WTC11 (cell line): ENCODE data around the gene SLC8A1.

ENCODE experiments used
- CREB1 ChIP-seq: sonication (generic); formaldehyde crosslinking; IDR thresholded peaks from 2 replicates; pipeline ENCODE4 v1.8.0; 2023; ENCODE audit warnings: mild to moderate bottlenecking, missing genetic modification reagents
- CREM ChIP-seq: sonication (generic); formaldehyde crosslinking; IDR thresholded peaks from 2 replicates; pipeline ENCODE4 v1.8.1; 2022; ENCODE audit warnings: mild to moderate bottlenecking, missing genetic modification reagents, moderate library complexity
- ESRRA ChIP-seq: sonication (generic); formaldehyde crosslinking; IDR thresholded peaks from 2 replicates; pipeline ENCODE4 v1.8.1; 2022; ENCODE audit warnings: mild to moderate bottlenecking, missing genetic modification reagents, borderline replicate concordance
- JUN ChIP-seq: sonication (generic); formaldehyde crosslinking; IDR thresholded peaks from 2 replicates; pipeline ENCODE4 v1.8.0; 2023; ENCODE audit warnings: mild to moderate bottlenecking, missing genetic modification reagents
- MAX ChIP-seq: sonication (generic); formaldehyde crosslinking; IDR thresholded peaks from 2 replicates; pipeline ENCODE4 v1.8.0; 2022; ENCODE audit warnings: mild to moderate bottlenecking, missing genetic modification reagents
- NFYB ChIP-seq: sonication (generic); formaldehyde crosslinking; conservative IDR thresholded peaks from 2 replicates; pipeline ENCODE4 v1.8.0; 2022; ENCODE audit warnings: low read depth, missing genetic modification reagents
- SP1 ChIP-seq: sonication (generic); formaldehyde crosslinking; conservative IDR thresholded peaks from 2 replicates; pipeline ENCODE4 v1.8.1; 2022; ENCODE audit warnings: missing genetic modification reagents
- ZNF232 ChIP-seq: sonication (generic); formaldehyde crosslinking; IDR thresholded peaks from 2 replicates; pipeline ENCODE4 v1.8.0; 2022; ENCODE audit warnings: mild to moderate bottlenecking, missing genetic modification reagents
- ZNF423 ChIP-seq: fragments of 250-450 bp; sonication (Bioruptor Pico); IDR thresholded peaks from 2 replicates; pipeline ENCODE4 v2.1.2; 2022; ENCODE audit warnings: mild to moderate bottlenecking, moderate library complexity
- TF ChIP-seq, protein P1 (sequence below): fragments of 200-600 bp; IDR thresholded peaks from 2 replicates; pipeline ENCODE4 v1.8.0; 2022; ENCODE audit warnings: antibody characterized with exemption
- TF ChIP-seq, protein P2 (sequence below): sonication (generic); formaldehyde crosslinking; IDR thresholded peaks from 2 replicates; pipeline ENCODE4 v1.8.1; 2023; ENCODE audit warnings: mild to moderate bottlenecking, moderate library complexity, missing genetic modification reagents
- TF ChIP-seq, protein P3 (sequence below): sonication (generic); formaldehyde crosslinking; IDR thresholded peaks from 2 replicates; pipeline ENCODE4 v1.8.1; 2022; ENCODE audit warnings: low read depth, mild to moderate bottlenecking, moderate library complexity, missing genetic modification reagents, borderline replicate concordance
- TF ChIP-seq, protein P4 (sequence below): sonication (generic); formaldehyde crosslinking; IDR thresholded peaks from 2 replicates; pipeline ENCODE4 v1.8.1; 2022; ENCODE audit warnings: mild to moderate bottlenecking, missing genetic modification reagents, moderate library complexity, borderline replicate concordance
- TF ChIP-seq, protein P5 (sequence below): sonication (generic); formaldehyde crosslinking; conservative IDR thresholded peaks from 2 replicates; pipeline ENCODE4 v1.8.1; 2022; ENCODE audit warnings: mild to moderate bottlenecking, missing genetic modification reagents

DNA sequence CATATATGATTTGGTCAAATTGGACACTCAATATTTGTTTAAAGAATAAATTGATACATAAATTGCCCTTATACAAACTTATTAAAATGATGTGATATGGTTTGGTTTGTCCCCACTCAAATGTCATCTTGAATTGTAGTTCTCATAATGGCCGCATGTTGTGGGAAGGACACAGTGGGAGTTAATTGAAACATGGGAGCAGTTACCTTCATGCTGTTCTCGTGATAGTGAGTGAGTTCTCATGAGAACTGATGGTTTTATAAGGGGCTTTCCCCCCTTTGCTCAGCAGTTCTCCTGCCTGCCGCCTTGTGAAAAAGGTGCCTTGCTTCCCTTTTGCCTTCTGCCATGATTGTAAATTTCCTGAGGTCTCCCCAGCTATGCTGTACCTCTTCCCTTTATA lies 34.0 kb upstream of the SLC8A1 start:
- TF ChIP-seq CREB1 (CRISPR knock-in tag) (no peak), NFYB (no peak), ZNF423 (no peak), SP1 (CRISPR knock-in tag) (no peak), JUN (CRISPR knock-in tag) (no peak), ESRRA (no peak), MAX (CRISPR knock-in tag) (no peak), CREM (CRISPR knock-in tag) (no peak), ZNF232 (CRISPR knock-in tag) (no peak)
- TF ChIP-seq, protein P1, sequence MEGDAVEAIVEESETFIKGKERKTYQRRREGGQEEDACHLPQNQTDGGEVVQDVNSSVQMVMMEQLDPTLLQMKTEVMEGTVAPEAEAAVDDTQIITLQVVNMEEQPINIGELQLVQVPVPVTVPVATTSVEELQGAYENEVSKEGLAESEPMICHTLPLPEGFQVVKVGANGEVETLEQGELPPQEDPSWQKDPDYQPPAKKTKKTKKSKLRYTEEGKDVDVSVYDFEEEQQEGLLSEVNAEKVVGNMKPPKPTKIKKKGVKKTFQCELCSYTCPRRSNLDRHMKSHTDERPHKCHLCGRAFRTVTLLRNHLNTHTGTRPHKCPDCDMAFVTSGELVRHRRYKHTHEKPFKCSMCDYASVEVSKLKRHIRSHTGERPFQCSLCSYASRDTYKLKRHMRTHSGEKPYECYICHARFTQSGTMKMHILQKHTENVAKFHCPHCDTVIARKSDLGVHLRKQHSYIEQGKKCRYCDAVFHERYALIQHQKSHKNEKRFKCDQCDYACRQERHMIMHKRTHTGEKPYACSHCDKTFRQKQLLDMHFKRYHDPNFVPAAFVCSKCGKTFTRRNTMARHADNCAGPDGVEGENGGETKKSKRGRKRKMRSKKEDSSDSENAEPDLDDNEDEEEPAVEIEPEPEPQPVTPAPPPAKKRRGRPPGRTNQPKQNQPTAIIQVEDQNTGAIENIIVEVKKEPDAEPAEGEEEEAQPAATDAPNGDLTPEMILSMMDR, result no peak
- TF ChIP-seq, protein P2, sequence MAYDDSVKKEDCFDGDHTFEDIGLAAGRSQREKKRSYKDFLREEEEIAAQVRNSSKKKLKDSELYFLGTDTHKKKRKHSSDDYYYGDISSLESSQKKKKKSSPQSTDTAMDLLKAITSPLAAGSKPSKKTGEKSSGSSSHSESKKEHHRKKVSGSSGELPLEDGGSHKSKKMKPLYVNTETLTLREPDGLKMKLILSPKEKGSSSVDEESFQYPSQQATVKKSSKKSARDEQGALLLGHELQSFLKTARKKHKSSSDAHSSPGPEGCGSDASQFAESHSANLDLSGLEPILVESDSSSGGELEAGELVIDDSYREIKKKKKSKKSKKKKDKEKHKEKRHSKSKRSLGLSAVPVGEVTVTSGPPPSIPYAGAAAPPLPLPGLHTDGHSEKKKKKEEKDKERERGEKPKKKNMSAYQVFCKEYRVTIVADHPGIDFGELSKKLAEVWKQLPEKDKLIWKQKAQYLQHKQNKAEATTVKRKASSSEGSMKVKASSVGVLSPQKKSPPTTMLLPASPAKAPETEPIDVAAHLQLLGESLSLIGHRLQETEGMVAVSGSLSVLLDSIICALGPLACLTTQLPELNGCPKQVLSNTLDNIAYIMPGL (CRISPR knock-in tag), result no peak
- TF ChIP-seq, protein P3, sequence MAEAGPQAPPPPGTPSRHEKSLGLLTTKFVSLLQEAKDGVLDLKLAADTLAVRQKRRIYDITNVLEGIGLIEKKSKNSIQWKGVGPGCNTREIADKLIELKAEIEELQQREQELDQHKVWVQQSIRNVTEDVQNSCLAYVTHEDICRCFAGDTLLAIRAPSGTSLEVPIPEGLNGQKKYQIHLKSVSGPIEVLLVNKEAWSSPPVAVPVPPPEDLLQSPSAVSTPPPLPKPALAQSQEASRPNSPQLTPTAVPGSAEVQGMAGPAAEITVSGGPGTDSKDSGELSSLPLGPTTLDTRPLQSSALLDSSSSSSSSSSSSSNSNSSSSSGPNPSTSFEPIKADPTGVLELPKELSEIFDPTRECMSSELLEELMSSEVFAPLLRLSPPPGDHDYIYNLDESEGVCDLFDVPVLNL (CRISPR knock-in tag), result no peak
- TF ChIP-seq, protein P4, sequence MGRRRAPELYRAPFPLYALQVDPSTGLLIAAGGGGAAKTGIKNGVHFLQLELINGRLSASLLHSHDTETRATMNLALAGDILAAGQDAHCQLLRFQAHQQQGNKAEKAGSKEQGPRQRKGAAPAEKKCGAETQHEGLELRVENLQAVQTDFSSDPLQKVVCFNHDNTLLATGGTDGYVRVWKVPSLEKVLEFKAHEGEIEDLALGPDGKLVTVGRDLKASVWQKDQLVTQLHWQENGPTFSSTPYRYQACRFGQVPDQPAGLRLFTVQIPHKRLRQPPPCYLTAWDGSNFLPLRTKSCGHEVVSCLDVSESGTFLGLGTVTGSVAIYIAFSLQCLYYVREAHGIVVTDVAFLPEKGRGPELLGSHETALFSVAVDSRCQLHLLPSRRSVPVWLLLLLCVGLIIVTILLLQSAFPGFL (CRISPR knock-in tag), result no peak
- TF ChIP-seq, protein P5, sequence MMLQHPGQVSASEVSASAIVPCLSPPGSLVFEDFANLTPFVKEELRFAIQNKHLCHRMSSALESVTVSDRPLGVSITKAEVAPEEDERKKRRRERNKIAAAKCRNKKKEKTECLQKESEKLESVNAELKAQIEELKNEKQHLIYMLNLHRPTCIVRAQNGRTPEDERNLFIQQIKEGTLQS (CRISPR knock-in tag), result no peak
